ENCODE results near the gene HFM1. TPM values are rescaled to one million over a fixed set of nuclear protein-coding genes. Genes with fewer than 3 reads are reported as not detected.

HFM1 gene, protein sequence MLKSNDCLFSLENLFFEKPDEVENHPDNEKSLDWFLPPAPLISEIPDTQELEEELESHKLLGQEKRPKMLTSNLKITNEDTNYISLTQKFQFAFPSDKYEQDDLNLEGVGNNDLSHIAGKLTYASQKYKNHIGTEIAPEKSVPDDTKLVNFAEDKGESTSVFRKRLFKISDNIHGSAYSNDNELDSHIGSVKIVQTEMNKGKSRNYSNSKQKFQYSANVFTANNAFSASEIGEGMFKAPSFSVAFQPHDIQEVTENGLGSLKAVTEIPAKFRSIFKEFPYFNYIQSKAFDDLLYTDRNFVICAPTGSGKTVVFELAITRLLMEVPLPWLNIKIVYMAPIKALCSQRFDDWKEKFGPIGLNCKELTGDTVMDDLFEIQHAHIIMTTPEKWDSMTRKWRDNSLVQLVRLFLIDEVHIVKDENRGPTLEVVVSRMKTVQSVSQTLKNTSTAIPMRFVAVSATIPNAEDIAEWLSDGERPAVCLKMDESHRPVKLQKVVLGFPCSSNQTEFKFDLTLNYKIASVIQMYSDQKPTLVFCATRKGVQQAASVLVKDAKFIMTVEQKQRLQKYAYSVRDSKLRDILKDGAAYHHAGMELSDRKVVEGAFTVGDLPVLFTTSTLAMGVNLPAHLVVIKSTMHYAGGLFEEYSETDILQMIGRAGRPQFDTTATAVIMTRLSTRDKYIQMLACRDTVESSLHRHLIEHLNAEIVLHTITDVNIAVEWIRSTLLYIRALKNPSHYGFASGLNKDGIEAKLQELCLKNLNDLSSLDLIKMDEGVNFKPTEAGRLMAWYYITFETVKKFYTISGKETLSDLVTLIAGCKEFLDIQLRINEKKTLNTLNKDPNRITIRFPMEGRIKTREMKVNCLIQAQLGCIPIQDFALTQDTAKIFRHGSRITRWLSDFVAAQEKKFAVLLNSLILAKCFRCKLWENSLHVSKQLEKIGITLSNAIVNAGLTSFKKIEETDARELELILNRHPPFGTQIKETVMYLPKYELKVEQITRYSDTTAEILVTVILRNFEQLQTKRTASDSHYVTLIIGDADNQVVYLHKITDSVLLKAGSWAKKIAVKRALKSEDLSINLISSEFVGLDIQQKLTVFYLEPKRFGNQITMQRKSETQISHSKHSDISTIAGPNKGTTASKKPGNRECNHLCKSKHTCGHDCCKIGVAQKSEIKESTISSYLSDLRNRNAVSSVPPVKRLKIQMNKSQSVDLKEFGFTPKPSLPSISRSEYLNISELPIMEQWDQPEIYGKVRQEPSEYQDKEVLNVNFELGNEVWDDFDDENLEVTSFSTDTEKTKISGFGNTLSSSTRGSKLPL (N-terminal part only)
- total RNA-seq (2022; extraction: Qiagen RNA extraction; ENCODE audit: low read depth) = 0.05 to 0.09 TPM (median 0.08 TPM) in 3 of 5 replicates, not detected in the others

GRCh38 chr1:91404151-91405012 is at the start of gene HFM1:
TSS of gene HFM1 (minus strand) at chr1:91404837. CDS start at chr1:91401082, 3,755 bp downstream.

Other genes with a start within 250 kb of the HFM1 start
- gene CDC7, start 96.0 kb upstream of the HFM1 start, total RNA-seq (2022; extraction: Qiagen RNA extraction; ENCODE audit: low read depth) = 4.6 to 7.4 TPM (median 6.6 TPM) in 5 replicates